K562 (cell line): ENCODE measurements around the gene ZFAND2A.

Experiments
- JUND ChIP-seq, 2 experiments: IDR thresholded peaks; 2 replicates in 1 of 2; 3 replicates in 1 of 2; pipeline ENCODE4 v1.6.1; 2011; ENCODE audit warnings: borderline replicate concordance in 2 of 2, low read depth in 2 of 2, low read length in 2 of 2, improper control_type of control experiment in 1 of 2, missing biosample characterization in 1 of 2, missing genetic modification characterization in 1 of 2, missing genetic modification reagents in 1 of 2
- KDM5B ChIP-seq: fragments of 200-600 bp; sonication (generic); IDR thresholded peaks from 2 replicates; pipeline ENCODE4 v1.6.1; 2012; ENCODE audit warnings: low read depth, mild to moderate bottlenecking, moderate library complexity, low read length, control low read depth, inconsistent platforms; ENCODE audit not compliant: insufficient replicate concordance
- SIN3A ChIP-seq, 2 experiments: fragments of 150-350 bp in 1 of 2; IDR thresholded peaks; 2 replicates each; pipeline ENCODE4 v1.6.1; 2011 to 2016; ENCODE audit warnings: borderline replicate concordance in 2 of 2, low read depth in 2 of 2, low read length in 2 of 2, mild to moderate bottlenecking in 2 of 2, moderate library complexity in 2 of 2; ENCODE audit not compliant: control insufficient read depth in 1 of 2
- TF ChIP-seq, protein P1 (sequence below): IDR thresholded peaks from 3 replicates; pipeline ENCODE4 v1.6.1; 2011; ENCODE audit warnings: borderline replicate concordance, mild to moderate bottlenecking; ENCODE audit not compliant: insufficient read length, insufficient read depth

DNA sequence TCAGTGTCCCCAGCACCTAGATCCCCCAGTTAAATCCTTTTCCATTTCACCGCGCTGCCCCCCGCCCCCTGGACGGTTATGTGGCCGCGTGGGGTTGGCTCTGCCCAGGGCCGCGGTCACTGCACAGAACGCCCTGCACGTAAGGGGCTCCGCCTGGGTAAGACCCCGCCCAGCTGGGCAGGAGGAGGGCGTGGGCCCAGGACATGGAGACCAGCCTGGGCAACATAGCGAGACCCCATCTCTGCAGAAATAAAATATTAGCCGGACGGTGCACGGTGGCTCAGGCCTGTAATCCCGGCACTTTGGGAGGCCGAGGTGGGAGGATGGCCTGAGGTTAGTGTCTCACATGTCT lies 650 bp upstream of the ZFAND2A start:
- no peak for TF ChIP-seq KDM5B
- TF ChIP-seq, protein P1, sequence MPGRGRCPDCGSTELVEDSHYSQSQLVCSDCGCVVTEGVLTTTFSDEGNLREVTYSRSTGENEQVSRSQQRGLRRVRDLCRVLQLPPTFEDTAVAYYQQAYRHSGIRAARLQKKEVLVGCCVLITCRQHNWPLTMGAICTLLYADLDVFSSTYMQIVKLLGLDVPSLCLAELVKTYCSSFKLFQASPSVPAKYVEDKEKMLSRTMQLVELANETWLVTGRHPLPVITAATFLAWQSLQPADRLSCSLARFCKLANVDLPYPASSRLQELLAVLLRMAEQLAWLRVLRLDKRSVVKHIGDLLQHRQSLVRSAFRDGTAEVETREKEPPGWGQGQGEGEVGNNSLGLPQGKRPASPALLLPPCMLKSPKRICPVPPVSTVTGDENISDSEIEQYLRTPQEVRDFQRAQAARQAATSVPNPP, result no peak
- no peak for TF ChIP-seq SIN3A (IDR thresholded peaks at IDR 0.05; ENCODE audit: borderline replicate concordance in 2 of 2, control insufficient read depth in 1 of 2, low read depth in 2 of 2, low read length in 2 of 2)
- no peak for TF ChIP-seq JUND (IDR thresholded peaks at IDR 0.05; ENCODE audit: borderline replicate concordance, low read depth, low read length)
- no peak for TF ChIP-seq JUND (tag; IDR thresholded peaks at IDR 0.05; ENCODE audit: borderline replicate concordance, low read depth, low read length)
